CD1c-positive myeloid dendritic cell (primary cell): ENCODE measurements around the gene MAN2B2.
"Not testable (repeated sequence)": the region's sequence is repeated elsewhere in the genome, so short reads cannot be mapped to it uniquely, and the experiment has no call there.

Source experiments
- DNase-seq: peaks from one replicate; pipeline ENCODE4 v3.0.0-alpha.2; 2016; ENCODE audit errors: extremely low spot score

MAN2B2 gene

DNA sequence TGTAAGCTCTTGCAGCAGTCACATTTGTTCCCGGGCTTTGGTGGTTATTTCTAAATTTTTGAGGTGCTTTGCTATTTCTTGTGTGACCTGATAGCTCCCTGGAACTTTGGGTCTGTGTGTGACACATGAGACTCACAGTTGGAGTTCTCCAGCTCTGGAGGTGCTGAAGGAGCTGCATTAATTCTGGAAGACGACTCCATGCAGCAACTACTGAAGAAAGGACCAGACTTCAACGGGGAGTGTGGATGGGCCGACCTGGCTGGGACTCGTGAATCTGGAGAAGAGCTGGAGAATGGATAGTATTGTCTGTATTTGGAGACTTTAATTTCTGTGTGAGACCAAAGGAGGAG, 67.0 kb downstream of the MAN2B2 start:
- no peak for DNase-seq

DNA sequence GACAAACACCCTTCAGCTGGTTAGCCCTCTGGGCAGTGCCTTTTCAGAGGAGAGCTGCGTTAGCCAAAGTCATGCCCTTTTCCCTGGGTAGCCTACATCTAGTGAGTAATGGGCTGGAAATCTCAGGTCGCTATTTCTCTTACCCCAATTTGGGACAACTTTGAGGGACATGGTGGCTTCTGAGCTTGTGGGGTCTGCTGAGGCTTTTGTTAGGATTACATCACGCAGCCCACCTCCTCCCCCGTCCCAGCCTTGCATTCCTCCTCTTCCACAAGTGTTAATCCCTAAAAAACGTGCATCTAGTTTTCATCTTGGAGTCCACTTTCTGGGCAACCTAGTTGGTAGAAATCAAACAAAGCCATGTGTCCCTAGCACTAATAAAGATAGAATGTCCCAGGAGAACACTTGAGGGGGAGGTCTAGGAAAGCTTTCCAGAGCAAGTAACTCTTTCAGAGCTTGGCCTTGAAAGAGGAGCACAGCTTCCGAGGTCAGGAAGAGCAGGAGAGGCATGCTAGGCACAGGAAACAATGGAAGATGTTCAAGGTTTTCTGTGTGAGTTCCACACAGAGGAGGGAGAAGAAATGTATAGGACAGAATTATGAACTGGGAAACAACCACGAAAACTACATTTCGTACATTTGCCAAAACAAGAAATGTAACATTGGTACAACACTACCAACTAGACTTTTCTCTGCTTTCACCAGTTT, 68.3 kb downstream of the MAN2B2 start:
- DNase-seq, result no peak

DNA sequence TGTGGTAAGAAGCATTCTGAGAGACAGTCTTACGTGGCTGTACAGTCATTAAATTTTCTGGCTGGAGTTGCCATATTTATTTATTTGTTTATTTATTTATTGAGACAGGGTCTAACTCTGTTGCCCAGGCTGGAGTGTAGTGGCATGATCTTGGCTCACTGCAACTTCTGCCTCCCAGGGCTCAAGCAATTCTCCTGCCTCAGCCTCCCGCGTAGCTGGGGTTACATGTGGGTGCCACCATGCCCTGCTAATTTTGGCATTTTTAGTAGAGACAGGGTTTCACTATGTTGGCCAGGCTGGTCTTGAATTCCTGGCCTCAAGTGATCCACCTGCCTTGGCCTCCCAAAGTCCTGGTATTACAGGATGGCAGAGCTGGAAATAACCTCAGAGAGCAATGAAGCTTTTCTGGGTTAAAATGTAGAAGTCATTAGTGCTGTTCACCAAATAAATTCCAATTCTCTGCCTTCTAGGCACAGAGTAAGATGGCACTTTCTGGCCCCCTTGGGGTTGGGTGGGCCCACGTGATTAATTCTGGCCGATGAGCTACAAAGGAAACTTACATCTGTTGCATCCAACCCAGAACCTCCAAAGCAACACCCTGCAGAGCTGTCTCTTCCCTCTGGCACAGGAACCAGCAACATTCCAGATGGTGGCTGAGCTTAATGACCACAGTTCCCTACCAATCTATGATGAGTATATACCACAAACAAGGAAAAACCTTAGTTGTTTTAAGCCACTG, 70.0 kb downstream of the MAN2B2 start:
- no peak for DNase-seq

DNA sequence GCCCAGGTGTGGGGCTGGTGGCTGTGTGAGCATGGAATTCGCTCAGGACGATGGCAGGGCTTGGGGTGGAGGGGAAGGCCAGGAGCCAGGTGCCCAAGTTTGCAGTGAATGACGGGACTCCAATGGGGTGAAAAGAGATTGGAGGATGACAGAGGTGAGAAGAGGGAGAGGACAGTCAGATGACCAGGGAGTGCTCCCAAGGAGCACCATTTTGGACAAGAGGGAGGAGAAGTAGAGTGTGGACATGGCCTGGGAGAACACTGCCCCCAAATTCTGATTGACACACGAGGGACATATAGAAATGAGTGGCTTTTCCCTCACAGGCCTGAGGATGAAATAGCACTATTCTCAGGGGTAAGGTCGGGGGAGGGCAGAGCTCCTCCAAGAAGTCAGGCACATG, 72.2 kb downstream of the MAN2B2 start:
- DNase-seq, result no peak

DNA sequence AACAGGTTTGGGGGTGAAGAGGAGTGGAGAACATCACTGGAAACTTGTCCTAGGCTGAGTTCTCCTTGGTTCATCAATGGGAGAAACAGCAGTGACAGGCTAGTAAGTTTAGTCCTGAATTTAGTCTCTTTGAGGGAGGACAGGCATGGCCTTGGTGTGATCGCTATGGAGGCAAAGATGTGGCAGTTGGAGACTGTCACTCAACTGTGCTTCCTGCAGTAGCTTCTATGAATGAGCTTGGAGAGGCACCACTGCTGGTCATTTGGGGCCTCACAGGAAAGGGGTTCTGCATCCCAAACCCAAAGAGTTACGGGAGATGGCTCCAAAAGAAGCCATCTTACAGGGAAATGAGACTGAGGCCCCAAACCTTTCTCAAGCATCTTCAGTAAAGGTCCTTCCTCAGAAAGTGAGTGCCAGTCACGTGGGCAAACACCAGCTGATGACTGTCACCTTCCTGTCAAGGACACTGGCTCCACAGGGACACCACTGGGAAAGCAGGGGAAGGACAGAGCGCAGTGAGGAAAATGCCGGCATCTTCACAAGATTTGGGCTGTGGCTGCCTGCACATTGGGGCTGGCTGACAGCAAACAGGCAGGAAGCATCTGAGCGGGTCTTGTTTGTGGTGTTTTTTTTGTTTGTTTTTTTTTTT, 72.7 kb downstream of the MAN2B2 start:
- DNase-seq, result no peak

DNA sequence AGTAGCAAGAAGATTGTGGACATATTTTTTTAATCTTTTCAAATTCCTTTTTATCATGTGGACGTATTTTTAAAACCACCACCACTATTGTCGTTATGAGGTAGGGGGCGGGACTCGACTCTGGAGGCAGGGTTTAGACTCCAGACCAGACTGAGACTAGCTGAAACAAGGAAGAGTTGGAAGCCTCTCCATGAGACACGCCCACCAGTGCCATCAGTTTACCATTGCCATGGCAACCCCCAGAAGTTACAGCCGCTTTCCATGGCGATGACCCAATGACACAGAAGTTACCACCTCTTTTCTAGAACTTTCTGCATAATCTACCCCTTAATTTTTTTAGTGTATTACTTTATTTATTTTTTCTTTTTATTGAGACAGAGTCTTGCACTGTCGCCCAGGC, 74.2 kb downstream of the MAN2B2 start:
- no peak for DNase-seq

DNA sequence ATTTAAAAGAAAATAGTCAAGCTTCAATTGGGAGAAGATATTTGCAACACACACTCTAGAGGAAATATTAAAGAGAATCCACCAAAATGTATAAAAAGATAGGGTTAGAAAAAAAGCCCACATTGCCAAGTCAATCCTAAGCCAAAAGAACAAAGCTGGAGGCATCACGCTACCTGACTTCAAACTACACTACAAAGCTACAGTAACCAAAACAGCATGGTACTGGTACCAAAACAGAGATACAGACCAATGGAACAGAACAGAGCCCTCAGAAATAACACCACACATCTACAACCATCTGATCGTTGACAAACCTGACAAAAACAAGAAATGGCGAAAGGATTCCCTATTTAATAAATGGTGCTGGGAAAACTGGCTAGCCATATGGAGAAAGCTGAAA, 79.2 kb downstream of the MAN2B2 start:
- DNase-seq, result not testable (repeated sequence)

DNA sequence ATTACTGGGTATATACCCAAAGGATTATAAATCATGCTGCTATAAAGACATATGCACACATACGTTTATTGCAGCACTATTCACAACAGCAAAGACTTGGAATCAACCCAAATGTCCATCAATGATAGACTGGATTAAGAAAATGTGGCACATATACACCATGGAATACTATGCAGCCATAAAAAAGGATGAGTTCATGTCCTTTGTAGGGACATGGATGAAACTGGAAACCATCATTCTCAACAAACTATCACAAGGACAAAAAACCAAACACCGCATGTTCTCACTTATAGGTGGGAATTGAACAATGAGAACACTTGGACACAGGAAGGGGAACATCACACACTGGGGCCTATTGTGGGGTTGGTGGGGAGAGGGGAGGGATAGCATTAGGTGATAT, 80.3 kb downstream of the MAN2B2 start:
- not testable (repeated sequence) for DNase-seq

DNA sequence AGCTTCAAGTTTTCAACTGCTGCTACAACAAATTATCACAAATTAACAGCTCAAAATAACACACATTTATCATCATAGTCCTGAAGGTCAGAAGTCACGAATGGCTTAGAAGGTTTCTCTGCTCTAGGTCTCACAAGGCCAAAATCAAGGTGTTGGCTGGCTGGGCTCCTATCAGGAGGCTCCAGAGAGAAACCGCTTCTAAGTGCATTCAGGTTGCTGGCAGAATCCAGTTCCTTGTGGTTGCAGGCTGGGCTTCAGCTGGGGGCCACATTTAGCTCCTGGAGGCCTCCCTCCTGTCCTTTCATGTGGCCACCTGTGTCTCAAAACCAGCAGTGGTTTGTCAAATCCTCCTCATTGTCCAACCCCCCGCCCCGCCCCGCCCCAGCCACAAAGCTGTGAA, 80.9 kb downstream of the MAN2B2 start:
- DNase-seq, result no peak

DNA sequence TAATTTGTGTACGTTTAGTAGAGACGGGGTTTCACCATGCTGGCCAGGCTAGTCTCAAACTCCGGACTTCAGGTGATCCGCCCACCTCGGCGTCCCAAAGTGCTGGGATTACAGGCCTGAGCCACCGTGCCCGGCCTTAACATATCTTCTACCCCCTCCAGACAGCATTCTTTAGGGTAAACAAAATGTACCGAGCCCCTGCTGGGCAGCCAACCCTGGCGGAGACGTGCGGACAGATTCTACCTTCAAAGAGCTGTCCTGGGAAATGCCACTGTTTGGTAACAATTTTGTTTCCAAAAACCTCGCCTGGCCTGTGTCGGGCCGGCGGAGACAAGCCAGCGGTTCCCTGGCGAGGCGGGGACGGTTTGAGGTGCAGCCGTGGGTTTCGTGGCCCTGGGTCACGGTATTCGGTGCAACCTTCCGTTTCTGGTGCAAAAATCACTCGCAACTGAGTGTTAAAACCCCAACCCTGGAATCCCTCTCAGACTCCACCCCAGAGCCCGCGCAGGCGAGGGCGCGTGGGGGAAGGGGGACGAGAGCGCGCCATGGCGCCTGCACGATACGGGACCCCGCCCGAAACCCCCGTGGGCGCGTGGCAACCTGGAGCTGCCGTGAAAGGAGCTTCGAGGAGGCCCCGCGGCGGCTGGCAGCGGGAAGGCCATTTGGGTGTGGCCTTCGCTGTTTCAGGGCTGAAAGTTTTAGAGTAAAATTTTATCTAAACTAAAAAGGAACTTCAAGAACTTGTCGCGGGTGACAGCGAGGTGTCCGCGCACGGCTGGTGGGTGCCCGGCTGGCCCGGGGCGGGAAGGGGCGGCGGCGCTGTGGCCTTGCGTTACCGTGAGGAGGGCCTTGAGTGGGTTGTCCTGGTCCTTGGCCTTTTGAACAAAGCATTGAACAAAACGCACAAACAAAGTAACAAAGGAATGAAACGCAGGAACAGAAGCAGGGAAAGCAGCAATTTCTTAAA, 82.5 kb downstream of the MAN2B2 start:
- DNase-seq, result no peak

DNA sequence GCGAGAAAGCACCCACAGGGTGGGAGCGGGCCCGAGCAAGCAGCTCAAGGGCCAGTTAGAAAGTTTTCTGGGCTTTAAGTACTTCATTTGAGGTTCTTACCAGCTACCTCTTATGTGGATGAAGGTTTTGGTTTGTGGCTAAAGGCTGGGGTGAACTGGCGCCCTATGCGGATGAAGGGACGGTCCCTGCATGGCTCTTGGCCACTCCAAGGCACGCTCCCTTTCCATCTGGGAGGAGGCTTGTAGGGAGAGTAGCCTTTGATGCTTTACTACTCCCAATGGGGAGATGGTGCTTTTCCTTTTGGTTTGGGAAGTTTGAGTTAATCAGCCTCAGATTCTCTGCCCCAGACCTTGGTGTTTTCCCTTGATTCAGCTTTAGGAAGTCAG, 83.2 kb downstream of the MAN2B2 start:
- DNase-seq, result no peak

DNA sequence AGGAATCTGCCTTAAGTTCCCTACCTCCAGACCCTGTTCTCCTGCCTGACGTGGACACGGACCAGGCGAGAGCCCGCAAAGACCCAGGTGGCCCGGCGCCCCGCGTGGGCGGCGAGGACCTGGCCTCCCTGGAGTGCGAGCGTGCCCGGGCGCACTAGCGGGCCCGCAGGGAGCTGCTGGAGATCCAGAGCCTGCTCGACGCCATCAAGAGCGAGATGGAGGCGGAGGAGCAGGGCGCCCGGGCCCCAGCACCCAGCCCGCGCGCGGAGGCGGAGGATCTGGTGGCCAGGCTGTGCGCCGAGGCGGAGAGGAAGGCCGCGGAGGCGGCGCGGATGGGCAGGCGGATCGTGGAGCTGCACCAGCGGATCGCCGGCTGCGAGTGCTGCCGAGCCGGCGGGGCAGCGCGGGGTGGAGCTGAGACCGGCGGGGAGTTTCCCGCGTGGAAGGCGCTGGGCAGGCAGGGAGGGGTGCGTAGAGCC, 83.6 kb downstream of the MAN2B2 start:
- DNase-seq, result peak; percentile 51

DNA sequence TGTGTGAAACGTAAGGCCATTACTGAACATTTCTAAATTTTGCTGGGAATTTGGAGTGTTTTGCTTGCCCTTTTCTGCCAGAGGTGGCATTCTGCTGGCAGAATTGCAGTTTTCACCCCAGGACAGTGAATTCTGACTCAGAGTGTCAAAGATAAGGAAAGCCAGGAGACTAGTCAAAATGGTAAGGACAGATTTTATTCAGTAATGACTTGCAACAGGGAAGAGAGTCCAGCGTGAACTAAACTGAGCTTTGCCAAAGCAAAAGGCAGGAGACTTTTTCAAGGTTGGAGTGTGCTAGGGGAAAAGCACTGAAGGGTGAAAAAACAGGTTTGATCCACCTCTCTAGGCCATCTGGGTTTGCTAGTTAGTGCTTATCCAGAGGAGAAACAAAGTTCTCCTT, 84.9 kb downstream of the MAN2B2 start:
- DNase-seq, result no peak

DNA sequence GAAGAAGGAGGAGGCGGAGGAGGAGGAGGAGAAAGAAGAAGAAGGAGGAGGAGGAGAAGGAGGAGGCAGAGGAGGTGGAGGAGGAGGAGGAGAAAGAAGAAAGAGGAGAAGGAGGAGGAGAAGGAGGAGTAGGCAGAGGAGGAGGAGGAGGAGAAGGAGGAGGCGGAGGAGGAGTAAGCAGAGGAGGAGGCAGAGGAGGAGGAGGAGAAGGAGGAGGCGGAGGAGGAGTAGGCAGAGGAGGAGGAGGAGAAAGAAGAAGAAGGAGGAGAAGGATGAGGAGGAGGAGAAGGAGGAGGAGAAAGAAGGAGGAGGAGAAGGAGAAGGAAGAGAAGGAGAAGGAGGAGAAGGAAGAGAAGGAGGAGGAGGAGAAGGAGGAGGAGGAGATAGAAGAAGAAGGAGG, 85.4 kb downstream of the MAN2B2 start:
- DNase-seq, result no peak

DNA sequence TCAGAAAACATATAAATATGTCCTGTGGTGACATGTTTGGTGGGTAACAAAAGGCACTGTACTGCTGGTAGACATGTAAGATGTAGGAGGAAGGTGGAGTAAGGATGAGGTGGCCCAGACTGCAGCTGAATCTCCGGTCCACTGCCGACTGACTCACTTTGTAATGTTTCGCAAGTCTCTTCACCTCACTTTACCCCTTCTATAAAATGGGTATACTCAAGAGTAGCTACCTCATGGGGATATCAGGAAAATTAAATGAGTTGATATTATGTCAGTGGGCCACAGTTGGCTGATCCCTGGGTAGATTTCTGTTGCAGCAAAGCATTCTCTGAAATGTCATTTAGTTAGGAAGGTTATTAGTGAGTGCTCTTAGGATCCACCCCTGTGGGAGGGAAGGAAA, 87.6 kb downstream of the MAN2B2 start:
- DNase-seq, result no peak

DNA sequence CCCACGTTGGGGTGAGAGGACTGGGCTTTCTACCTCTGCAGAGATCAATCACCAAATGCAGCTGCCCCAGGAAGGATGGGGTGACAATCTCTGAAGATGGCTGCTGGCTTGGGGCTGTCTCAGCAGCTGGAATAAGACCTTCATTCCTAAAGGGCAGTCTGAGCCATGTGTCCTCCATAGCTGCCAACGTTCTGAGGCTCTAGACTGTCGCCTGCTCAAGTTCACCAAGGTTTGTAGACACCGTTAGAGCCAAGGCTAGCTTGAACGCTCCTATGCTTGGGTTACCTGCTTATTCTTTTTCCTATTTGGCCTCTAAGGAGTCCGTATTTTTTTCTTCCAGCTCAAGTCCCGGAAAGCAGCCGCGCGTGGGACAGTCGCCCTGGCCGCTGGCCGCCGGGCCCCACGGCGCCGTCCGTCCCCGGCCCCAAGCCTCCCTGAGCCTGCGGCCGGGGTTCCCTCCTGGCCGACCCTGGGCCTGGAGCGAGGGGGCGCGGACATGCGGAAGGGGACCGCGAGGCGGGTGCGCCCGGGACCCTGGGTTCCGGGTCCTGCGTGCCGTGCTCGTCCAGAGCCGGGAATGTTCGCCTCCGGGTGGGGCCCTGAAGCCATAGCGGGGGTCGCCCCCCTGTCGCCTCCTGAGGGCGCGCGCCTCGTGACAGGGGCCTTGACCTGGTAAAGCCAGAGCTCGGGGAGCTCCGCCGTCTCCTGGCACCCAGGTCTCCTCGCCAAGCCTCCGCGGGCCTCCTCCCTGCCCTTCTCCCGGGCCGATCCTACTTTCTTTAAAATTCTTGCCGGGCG, 88.8 kb downstream of the MAN2B2 start:
- no peak for DNase-seq

DNA sequence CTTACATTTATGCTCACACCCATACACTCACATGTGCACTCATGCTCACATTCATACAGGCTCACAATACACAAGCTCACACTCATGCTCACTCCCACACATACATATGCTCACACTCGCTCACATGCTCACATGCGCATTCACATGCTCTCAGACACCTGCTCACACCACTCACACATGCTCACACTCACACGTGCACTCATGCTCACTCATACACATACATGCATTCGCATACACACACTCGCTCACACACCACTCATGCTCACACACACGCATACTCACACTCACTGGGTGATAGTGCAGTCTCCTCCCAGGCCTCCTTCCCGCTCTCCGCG, 90.3 kb downstream of the MAN2B2 start:
- DNase-seq, result no peak

DNA sequence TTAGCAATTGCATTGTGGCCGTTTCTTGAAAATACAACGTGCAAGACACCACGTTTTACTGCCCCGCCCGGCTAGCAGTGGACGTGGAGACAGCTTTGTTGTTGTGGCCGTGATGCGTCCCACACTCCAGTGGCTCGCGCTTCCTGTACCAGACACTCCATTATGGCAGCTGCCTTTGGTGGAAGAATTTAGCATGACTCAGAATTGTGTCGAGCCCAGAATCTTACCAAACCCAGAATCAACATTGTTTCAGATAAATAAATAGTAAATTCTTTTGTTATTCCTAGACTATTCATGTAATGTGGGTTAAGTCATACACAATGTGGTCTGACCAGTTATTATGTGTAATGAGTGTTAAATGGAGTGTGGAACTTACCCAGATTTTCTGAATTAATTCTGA, 93.4 kb downstream of the MAN2B2 start:
- no peak for DNase-seq

DNA sequence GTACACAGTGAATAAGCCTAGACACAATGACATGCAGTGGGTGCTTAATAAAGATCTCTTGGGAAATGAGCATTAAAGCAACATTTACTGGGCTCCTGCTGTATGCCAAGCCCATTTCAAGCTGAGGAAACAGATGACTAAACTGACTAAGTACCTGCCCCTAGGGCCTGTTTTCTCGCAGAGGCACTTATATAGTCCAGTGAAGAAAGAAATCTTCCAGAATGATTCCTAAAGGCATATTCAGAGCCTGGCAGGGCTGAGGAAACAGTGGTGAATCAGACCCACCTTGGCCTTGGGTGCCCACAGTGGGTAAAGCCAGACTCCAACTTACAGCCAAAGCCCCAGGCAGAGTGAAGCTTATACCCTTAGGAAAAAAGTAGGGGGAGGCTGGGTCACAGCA, 96.7 kb downstream of the MAN2B2 start:
- no peak for DNase-seq

DNA sequence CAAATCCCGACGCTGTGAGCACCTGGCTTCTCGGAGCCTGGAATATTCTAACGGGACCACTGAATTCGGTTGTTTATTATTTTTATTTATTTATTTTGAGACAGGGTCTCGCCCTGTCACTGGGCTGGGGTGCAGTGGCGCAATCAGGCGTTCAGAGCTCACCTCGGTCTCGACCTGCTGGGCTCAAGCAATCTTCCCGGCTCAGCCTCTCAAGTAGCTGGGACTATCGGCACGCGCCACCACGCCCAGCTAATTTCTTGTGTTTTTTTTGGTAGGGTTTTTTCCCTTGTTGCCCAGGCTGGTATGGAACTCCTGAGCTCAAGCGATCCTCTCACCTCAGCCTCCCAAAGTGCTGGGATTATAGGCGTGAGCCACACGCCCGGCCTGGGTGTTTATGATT, 97.1 kb downstream of the MAN2B2 start:
- no peak for DNase-seq

DNA sequence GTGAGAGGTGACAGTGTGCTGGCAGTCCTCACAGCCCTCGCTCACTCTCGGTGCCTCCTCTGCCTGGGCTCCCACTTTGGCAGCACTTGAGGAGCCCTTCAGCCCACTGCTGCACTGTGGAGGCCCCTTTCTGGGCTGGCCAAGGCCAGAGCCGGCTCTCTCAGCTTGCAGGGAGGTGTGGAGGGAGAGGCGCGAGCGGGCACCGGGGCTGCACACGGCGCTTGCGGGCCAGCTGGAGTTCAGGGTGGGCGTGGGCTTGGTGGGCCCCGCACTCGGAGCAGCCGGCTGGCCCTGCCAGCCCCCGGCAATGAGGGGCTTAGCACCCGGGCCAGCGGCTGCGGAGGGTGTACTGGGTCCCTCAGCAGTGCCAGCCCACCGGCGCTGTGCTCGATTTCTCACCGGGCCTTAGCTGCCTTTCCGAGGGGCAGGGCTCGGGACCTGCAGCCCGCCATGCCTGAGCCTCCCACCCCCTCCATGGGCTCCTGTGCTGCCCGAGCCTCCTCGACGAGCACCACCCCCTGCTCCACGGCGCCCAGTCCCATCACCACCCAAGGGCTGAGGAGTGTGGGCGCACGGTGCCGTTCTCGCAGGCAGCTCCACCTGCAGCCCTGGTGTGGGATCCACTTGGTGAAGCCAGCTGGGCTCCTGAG, 97.7 kb downstream of the MAN2B2 start:
- not testable (repeated sequence) for DNase-seq
